Omental fat pad (tissue), 4 donors: ENCODE results near the gene LIMD2. TPM values are rescaled to one million over a fixed set of nuclear protein-coding genes. Genes with fewer than 3 reads are reported as not detected.

ENCODE experiments used
- ATAC-seq: fragments of 150-250 bp; one replicate; pipeline ENCODE4 v1.9.1; 2016; ENCODE audit warnings: mild to moderate bottlenecking, moderate library complexity; ENCODE audit not compliant: low FRiP score
- DNase-seq: peaks from one replicate; pipeline ENCODE4 v3.0.0-alpha.2; 2019; ENCODE audit warnings: low spot score
- total RNA-seq, 4 donors: library from RNA; depleted of rRNA; stranded (reverse); fragments of >200 nt; gene quantifications; one replicate each; pipeline ENCODE4 v1.1.0, GENCODE V29; 2016
- TF ChIP-seq, protein P1 (sequence below), 3 donors: fragments of 450-650 bp; IDR thresholded peaks; one replicate each; pipeline ENCODE4 v1.5.1; 2016 to 2017; ENCODE audit warnings: antibody characterized with exemption in 3 of 3, mild to moderate bottlenecking in 3 of 3, moderate library complexity in 2 of 3

Gene LIMD2
- total RNA-seq, 4 donors from 2014 or later = 4.4 to 44.9 (median 16.5) TPM

DNA sequence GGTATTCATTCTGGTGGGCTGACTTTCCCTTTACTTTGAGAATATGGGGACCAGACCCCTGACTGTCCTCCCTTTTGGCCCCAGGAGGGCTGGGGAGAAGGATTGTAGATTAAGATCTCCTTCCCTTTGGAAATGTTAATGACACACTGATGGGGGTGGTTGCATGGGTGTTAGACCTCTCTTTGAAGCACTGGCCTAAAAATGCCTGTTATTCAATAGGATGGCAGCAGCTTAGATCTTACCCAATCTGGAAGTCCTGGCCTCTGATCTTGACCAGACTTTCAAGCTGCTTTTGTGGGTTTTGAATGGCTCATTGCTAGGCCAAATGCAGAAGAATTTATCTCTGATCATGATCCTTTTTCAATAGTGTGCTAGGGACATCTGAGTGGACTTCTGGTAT lies 52.0 kb downstream of the LIMD2 start:
- TF ChIP-seq, protein P1, sequence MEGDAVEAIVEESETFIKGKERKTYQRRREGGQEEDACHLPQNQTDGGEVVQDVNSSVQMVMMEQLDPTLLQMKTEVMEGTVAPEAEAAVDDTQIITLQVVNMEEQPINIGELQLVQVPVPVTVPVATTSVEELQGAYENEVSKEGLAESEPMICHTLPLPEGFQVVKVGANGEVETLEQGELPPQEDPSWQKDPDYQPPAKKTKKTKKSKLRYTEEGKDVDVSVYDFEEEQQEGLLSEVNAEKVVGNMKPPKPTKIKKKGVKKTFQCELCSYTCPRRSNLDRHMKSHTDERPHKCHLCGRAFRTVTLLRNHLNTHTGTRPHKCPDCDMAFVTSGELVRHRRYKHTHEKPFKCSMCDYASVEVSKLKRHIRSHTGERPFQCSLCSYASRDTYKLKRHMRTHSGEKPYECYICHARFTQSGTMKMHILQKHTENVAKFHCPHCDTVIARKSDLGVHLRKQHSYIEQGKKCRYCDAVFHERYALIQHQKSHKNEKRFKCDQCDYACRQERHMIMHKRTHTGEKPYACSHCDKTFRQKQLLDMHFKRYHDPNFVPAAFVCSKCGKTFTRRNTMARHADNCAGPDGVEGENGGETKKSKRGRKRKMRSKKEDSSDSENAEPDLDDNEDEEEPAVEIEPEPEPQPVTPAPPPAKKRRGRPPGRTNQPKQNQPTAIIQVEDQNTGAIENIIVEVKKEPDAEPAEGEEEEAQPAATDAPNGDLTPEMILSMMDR (IDR thresholded peaks at IDR 0.05) = no peak
- DNase-seq (no peak), ATAC-seq (no peak)

GRCh38 chr17:63647065-63647725 lies 52.7 kb downstream of the LIMD2 start:
- TF ChIP-seq, protein P1 (IDR thresholded peaks at IDR 0.05) = no peak
- ATAC-seq = no peak
- DNase-seq = no peak

- ATAC-seq (no peak), DNase-seq (no peak)
- TF ChIP-seq, protein P1 (IDR thresholded peaks at IDR 0.05) = no peak
Measured at GRCh38 chr17:63646488-63646806, 53.5 kb downstream of the LIMD2 start.

Other genes with a start within 250 kb of the LIMD2 start
- 10 to 100 TPM in 2 of 4 donors, 1 to 10 TPM in 2; 4.2 to 20.2 (median 12.0) TPM for gene ACE, start 223.1 kb downstream of the LIMD2 start, total RNA-seq
- gene KCNH6, start 176.8 kb downstream of the LIMD2 start, total RNA-seq = not detected
- gene DCAF7, start 149.6 kb downstream of the LIMD2 start, total RNA-seq = 10 to 100 TPM; 18.8 to 29.3 (median 27.3) TPM
- gene TACO1, start 99.2 kb downstream of the LIMD2 start, total RNA-seq = 10 to 100 TPM in 2 of 4 donors, 1 to 10 TPM in 2; 8.5 to 12.0 (median 10.1) TPM
- 10 to 100 TPM; 47.0 to 89.8 (median 53.7) TPM for gene MAP3K3, start 77.7 kb downstream of the LIMD2 start, total RNA-seq
- gene STRADA, start 41.7 kb upstream of the LIMD2 start, total RNA-seq = 10 to 100 TPM; 16.5 to 32.3 (median 22.4) TPM
- 100 to 1,000 TPM in 1 of 4 donors, 10 to 100 TPM in 3; 59.2 to 103 (median 62.0) TPM for gene CCDC47, start 73.5 kb upstream of the LIMD2 start, total RNA-seq
- gene DDX42, start 74.0 kb upstream of the LIMD2 start, total RNA-seq = 100 to 1,000 TPM in 2 of 4 donors, 10 to 100 TPM in 2; 87.2 to 150 (median 112) TPM
- gene PSMC5, start 127.3 kb upstream of the LIMD2 start, total RNA-seq = 100 to 1,000 TPM in 3 of 4 donors, 10 to 100 TPM in 1; 91.0 to 119 (median 103) TPM
- gene FTSJ3, start 127.5 kb upstream of the LIMD2 start, total RNA-seq = 10 to 100 TPM; 39.1 to 46.4 (median 40.4) TPM
- gene SMARCD2, start 142.6 kb upstream of the LIMD2 start, total RNA-seq = 100 to 1,000 TPM in 3 of 4 donors, 10 to 100 TPM in 1; 77.5 to 246 (median 109) TPM
- not detected for gene CSH2, start 173.6 kb upstream of the LIMD2 start, total RNA-seq
- not detected for gene GH2, start 181.8 kb upstream of the LIMD2 start, total RNA-seq
- gene CSH1, start 196.4 kb upstream of the LIMD2 start, total RNA-seq = not detected
- not detected for gene CSHL1, start 211.1 kb upstream of the LIMD2 start, total RNA-seq
- gene GH1, start 218.7 kb upstream of the LIMD2 start, total RNA-seq = not detected
- 10 to 100 TPM in 1 of 4 donors, 1 to 10 TPM in 3; 4.0 to 15.8 (median 6.0) TPM for gene CD79B, start 232.2 kb upstream of the LIMD2 start, total RNA-seq